ENCODE measurements around the gene HLCS. TPM values are rescaled to one million over a fixed set of nuclear protein-coding genes. Genes with fewer than 3 reads are reported as not detected.

The HLCS gene
- total and polyA plus RNA-seq, 2 of the 8 experiments (the other 6 are each of a cell fraction or from before 2014, with no cell fraction given), result 4.7 to 12.2 TPM

DNA sequence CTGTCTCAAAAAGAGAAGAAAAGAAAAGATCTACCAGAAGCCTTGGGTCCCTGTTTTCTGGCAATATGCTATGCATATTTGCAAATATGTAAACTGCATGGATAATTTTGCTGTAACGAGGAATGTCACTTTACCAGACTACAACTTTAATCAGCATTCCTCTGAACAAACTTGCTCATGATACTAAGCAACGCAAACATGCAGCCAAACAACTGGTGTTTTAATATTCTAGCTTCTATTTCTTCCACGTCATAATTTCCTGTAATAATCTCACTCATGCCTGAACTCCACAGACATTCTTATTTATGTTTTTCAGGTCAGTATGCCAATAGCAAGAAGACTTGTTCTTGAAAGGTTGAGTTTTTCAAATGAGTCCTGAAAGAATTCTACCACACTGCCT is 153.4 kb downstream of the HLCS start (continued):
- TF ChIP-seq KDM5A (IDR thresholded peaks at IDR 0.05; ENCODE audit: low read length) (no peak), TBP (IDR thresholded peaks at IDR 0.05; ENCODE audit: low read depth, low read length) (no peak)

All from H1 (cell line).